Measurements from ENCODE around the gene DPH7.
"Not testable (repeated sequence)": the region's sequence is repeated elsewhere in the genome, so short reads cannot be mapped to it uniquely, and the experiment has no call there.

The DPH7 gene

DNA sequence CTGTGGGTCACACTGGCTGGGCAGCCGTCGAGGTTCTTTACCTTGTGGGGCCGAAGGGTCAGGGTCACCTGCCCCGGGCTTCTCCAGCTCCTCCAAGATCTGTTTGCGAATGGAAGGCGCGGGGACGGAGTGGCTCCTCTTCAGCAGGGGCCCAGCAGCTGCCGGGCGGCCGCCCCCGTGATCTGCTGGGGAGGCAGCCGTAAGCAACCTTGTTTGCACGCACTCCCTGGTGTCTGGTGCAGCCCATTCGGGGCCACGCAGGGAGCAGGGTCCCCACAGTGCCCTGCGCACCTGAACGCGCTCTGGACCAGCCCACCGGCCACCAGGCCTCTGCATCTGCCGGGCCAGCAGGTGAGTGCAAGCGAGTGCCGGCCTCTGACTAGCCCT lies 63.4 kb downstream of the DPH7 start:
- no peak for DNase-seq

DNA sequence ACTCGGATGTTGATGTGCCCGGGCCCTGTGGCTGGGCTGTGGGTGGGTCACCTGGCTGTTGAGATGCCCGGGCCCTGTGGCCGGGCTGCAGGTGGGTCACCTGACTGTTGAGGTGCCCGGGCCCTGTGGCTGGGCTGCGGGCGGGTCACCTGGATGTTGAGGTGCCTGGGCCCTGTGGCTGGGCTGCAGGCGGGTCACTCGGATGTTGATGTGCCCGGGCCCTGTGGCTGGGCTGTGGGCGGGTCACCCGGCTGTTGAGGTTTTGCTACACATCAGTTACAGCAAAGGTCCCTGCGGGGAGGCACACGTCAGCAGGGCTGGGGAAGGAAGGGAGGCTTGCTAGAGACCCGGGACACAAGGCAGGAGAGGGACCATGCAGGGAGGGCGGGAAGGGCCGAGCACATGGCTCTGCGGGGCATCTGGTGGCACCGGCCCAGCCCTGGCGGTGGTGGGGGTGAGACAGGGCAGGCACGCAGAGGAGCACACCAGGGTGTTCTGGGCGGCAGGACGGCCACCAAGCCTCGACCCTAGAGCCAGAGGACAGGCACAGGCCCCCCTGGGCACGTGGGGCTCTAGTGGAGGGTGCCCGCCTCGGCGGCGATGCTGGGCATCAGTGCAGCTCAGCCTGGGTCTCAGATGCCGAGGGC lies 63.9 kb downstream of the DPH7 start:
- no peak for DNase-seq

DNA sequence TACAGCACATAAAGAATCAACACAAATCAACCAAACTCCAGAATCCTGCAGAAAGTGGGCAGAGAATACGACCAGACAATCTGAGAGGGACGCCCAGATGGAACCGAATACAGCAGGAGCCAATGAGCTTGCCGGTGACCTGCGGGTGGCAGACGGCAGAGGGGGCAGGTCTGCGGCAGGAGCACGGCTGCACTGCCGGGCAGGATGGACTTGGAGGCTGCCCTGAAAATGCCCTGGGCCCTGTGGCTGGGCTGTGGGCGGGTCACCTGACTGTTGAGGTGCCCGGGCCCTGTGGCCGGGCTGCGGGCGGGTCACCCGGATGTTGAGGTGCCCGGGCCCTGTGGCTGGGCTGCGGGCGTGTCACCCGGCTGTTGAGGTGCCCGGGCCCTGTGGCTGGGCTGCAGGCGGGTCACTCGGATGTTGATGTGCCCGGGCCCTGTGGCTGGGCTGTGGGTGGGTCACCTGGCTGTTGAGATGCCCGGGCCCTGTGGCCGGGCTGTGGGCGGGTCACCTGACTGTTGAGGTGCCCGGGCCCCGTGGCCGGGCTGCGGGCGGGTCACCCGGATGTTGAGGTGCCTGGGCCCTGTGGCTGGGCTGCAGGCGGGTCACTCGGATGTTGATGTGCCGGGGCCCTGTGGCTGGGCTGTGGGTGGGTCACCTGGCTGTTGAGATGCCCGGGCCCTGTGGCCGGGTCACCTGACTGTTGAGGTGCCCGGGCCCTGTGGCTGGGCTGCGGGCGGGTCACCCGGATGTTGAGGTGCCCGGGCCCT lies 64.7 kb downstream of the DPH7 start:
- DNase-seq, result not testable (repeated sequence)

DNA sequence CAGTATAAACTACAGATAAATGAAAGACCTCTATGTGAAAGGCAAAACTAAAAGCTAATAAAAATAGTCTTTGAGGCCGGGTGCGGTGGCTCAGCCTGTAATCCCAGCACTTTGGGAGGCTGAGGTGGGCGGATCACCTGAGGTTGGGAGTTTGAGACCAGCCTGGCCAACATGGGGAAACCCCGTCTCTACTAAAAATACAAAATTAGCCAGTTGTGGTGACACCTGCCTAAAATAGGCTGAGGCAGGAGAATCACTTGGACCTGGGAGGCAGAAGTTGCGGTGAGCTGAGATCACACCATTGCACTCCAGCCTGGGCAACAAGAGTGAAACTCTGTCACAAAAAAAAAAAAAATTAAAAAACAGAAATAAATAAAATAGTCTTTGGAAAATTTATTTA lies 65.6 kb downstream of the DPH7 start:
- not testable (repeated sequence) for DNase-seq

DNA sequence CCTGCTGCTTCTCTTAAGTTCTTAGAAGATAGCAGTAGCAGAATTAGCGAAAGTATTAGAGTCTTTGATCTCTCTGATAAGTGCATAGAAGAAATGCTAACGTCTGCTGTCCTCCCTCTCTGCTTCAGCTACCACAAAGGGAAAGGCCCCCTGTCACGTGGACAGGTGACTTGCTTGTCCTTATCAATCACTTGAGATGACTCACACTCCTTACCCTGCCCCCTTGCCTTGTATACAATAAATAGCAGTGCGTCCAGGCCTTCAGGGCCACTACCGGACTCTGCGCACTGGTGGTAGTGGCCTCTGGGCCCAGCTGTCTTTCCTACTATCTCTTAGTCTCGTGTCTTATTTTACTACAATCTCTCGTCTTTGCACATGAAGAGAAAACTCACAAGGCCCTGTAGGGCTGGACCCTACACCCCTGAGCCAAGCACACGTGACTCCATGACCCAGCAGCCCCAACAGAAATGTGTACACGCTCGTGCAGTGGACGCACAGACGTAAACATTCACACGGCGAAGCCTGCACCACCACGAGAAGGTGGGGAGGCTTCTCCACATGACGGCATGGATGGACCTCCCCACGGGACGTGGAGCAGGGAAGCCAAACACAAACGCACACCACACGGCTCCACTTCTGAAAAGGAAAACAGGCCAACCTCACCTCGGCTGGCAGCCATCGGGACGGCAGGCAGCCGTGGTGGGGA lies 66.8 kb downstream of the DPH7 start:
- no peak for DNase-seq

DNA sequence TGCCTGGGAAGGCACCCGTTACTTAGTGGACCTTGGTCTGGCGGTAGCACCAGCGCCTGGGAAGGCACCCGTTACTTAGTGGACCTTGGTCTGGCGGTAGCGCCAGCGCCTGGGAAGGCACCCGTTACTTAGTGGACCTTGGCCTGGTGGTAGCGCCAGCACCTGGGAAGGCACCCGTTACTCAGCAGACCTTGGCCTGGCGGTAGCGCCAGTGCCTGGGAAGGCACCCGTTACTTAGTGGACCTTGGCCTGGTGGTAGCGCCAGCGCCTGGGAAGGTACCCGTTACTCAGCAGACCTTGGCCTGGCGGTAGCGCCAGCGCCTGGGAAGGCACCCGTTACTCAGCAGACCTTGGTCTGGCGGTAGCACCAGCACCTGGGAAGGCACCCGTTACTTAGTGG lies 67.6 kb downstream of the DPH7 start:
- not testable (repeated sequence) for DNase-seq

DNA sequence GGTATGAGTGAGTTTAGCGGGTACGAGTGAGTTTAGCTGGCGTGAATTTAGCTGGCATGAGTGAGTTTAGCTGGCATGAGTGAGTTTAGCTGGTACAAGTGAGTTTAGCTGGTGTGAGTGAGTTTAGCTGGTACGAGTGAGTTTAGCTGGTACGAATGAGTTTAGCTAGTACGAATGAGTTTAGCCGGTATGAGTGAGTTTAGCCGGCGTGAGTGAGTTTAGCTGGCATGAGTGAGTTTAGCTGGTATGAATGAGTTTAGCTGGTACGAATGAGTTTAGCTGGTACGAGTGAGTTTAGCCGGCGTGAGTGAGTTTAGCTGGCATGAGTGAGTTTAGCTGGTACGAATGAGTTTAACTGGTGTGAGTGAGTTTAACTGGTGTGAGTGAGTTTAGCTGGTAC lies 69.5 kb downstream of the DPH7 start:
- no peak for DNase-seq

DNA sequence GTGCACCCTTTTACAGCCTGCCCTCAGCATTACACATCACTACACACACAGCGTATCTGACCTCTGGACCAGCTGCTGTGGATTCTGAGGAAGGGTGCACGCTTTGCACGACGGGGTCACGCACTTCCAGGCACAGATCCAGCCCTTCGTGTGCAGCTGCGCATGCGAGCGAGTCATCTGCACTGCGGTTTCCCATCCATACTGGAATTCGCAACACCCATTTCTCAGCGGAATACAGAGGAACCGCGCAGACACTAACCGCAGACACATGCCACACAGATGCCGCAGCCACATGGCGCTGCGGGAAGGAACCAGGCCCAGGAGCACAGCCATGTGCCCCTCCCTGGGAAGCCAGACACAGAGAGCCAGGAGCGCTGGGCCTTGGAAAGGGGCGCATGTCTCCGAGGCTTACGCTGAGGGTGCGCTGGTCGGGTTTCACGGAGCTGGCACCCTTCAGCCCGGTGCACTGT lies 72.0 kb downstream of the DPH7 start:
- DNase-seq, result peak; percentile 91

DNA sequence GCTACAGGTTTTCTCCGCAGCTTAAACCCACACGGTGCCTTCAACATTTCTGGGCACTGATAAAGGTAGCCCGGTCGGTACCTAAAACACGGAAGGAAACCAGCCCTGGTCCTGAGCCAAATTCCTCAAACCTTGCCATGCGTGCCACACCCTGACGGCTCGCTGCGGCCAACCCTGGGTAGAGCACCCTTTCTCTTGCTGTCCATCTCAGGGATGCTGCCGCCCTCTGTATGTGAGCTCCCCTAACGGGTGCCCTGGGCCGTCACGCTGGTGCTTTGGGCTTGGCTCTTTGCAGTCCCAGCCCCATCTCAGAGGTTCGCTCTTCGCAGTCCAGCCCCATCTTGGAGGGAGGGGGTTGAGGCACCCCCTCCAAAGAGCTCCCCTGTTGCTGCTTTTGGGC lies 72.5 kb downstream of the DPH7 start:
- no peak for DNase-seq

DNA sequence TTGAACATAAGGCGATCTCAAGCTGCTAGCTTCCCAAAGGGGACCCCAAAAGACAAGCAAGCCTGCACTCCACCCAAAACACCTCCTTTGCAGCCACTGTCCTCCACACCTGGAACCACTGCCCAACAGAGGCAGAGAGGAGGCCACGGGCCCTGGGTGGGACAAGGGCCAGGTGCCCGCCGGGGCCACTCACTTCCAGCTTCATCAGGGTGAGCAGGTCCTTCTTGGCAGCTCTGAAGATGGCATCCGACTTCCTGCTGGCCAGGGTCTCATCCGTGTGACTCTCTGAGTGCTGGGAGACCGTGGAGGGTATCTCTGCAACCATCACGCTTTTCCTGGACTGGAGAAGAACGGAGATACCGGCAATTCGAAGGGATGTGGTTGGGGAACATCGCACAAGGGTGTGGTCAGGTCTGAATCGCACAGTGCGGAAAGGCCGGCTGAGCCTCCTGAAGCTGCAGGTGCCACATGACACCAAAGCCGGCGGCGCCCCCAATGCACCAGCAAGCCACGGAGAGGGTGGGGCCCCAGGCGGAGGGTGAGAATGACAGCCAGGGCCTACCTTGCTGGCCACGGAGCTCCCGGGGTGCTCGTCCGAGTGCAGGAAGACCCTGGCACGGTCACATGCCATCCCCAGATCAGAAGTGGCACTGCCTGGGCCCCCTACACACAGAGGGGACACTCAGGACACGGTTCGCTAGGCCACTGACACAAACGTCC lies 73.1 kb downstream of the DPH7 start:
- no peak for DNase-seq

Data from NCI-H2171 treated with DMSO at 0.1 percent for 48 hours (cell line).